Hepatocyte (in vitro differentiated cells): ENCODE measurements around the gene ZNF37A.
"Not testable (repeated sequence)": the region's sequence is repeated elsewhere in the genome, so short reads cannot be mapped to it uniquely, and the experiment has no call there.

Experiments
- CTCF ChIP-seq: fragments of 200-600 bp; sonication (generic); IDR thresholded peaks from 2 replicates; pipeline ENCODE4 v1.5.1; 2016; ENCODE audit warnings: antibody characterized with exemption, mild to moderate bottlenecking; ENCODE audit not compliant: poor library complexity
- EZH2 ChIP-seq: fragments of 200-600 bp; sonication (generic); IDR thresholded peaks from 2 replicates; pipeline ENCODE4 v1.6.1; 2016; ENCODE audit warnings: antibody characterized with exemption, mild to moderate bottlenecking, borderline replicate concordance
- EZH2phosphoT487 ChIP-seq: fragments of 200-600 bp; sonication (generic); IDR thresholded peaks from one replicate; pipeline ENCODE4 v1.6.1; 2018; ENCODE audit warnings: antibody characterized with exemption, mild to moderate bottlenecking, low read depth, moderate library complexity; ENCODE audit not compliant: unreplicated experiment, severe bottlenecking

- TF ChIP-seq CTCF, EZH2phosphoT487, EZH2: not testable (repeated sequence)
Measured at GRCh38 chr10:38069663-38070062, 24.5 kb upstream of the ZNF37A start.
